ENCODE results near the gene GPRIN3.

Gene GPRIN3

GRCh38 chr4:89263265-89263664, 44.3 kb downstream of the GPRIN3 start:
- Histone ChIP-seq H3K4me2 (ENCODE audit: low read depth, low read length, poor library complexity, severe bottlenecking) (no peak overlapping the region), H3K9ac (ENCODE audit: low read depth, low read length, poor library complexity, severe bottlenecking) (no peak overlapping the region), H3K27me3 (ENCODE audit: insufficient read depth, low read length, poor library complexity, severe bottlenecking) (no peaks in the 10 kb centered on the region), H3K4me3 (ENCODE audit: low read length, poor library complexity, severe bottlenecking) (no peak overlapping the region), H3K9me2 (replicated peaks; ENCODE audit: low read depth, low read length) (no peaks in the 10 kb centered on the region), H3K36me3 (ENCODE audit: insufficient read depth, low read length) (no peaks in the 10 kb centered on the region), H2AFZ (ENCODE audit: low read length) (0 out of 2 replicates have a peak overlapping the region, but pooled peaks have one; percentile 14), H3F3A (ENCODE audit: low read depth) (no peaks in the 10 kb centered on the region), H3K79me2 (ENCODE audit: insufficient read depth, low read length) (no peaks in the 10 kb centered on the region), H4K20me1 (ENCODE audit: insufficient read depth, low read length, poor library complexity, severe bottlenecking) (no peaks in the 10 kb centered on the region), H3K4me1 (ENCODE audit: insufficient read depth, low read length, poor library complexity, severe bottlenecking) (no peaks in the 10 kb centered on the region), H3K9me3 (ENCODE audit: insufficient read depth, low read depth, low read length) (no peaks in the 10 kb centered on the region)
- TF ChIP-seq CTCF (conservative IDR thresholded peaks at IDR 0.05; ENCODE audit: low read length) = no peak
- no peak for TF ChIP-seq EZH2phosphoT487 (IDR thresholded peaks at IDR 0.05; ENCODE audit: borderline replicate concordance)

GRCh38 chr4:89259301-89260028, 48.1 kb downstream of the GPRIN3 start:
- Histone ChIP-seq H3K36me3 (ENCODE audit: insufficient read depth, low read length) (no peaks in the 10 kb centered on the region), H2AFZ (ENCODE audit: low read length) (no peak overlapping the region), H3K4me2 (ENCODE audit: low read depth, low read length, poor library complexity, severe bottlenecking) (no peak overlapping the region), H3K4me1 (ENCODE audit: insufficient read depth, low read length, poor library complexity, severe bottlenecking) (no peaks in the 10 kb centered on the region), H3K9ac (ENCODE audit: low read depth, low read length, poor library complexity, severe bottlenecking) (no peak overlapping the region), H3K9me3 (ENCODE audit: insufficient read depth, low read depth, low read length) (no peaks in the 10 kb centered on the region), H3K4me3 (ENCODE audit: low read length, poor library complexity, severe bottlenecking) (no peak overlapping the region), H3K79me2 (ENCODE audit: insufficient read depth, low read length) (no peaks in the 10 kb centered on the region), H3F3A (ENCODE audit: low read depth) (no peaks in the 10 kb centered on the region), H3K9me2 (replicated peaks; ENCODE audit: low read depth, low read length) (no peaks in the 10 kb centered on the region), H4K20me1 (ENCODE audit: insufficient read depth, low read length, poor library complexity, severe bottlenecking) (no peaks in the 10 kb centered on the region), H3K27me3 (ENCODE audit: insufficient read depth, low read length, poor library complexity, severe bottlenecking) (no peaks in the 10 kb centered on the region)
- TF ChIP-seq EZH2phosphoT487 (IDR thresholded peaks at IDR 0.05; ENCODE audit: borderline replicate concordance) (no peak), CTCF (conservative IDR thresholded peaks at IDR 0.05; ENCODE audit: low read length) (no peak)

GRCh38 chr4:89258506-89258905, 49.1 kb downstream of the GPRIN3 start:
- TF ChIP-seq CTCF (conservative IDR thresholded peaks at IDR 0.05; ENCODE audit: low read length) = no peak
- no peak for TF ChIP-seq EZH2phosphoT487 (IDR thresholded peaks at IDR 0.05; ENCODE audit: borderline replicate concordance)

More at GRCh38 chr4:89258506-89258905, 49.1 kb downstream of the GPRIN3 start:
- Histone ChIP-seq H3K27me3 (ENCODE audit: insufficient read depth, low read length, poor library complexity, severe bottlenecking) (no peaks in the 10 kb centered on the region), H3F3A (ENCODE audit: low read depth) (no peaks in the 10 kb centered on the region), H3K79me2 (ENCODE audit: insufficient read depth, low read length) (no peaks in the 10 kb centered on the region), H3K9me2 (replicated peaks; ENCODE audit: low read depth, low read length) (no peaks in the 10 kb centered on the region), H3K36me3 (ENCODE audit: insufficient read depth, low read length) (no peaks in the 10 kb centered on the region), H3K4me2 (ENCODE audit: low read depth, low read length, poor library complexity, severe bottlenecking) (no peak overlapping the region), H3K9me3 (ENCODE audit: insufficient read depth, low read depth, low read length) (no peaks in the 10 kb centered on the region), H3K4me1 (ENCODE audit: insufficient read depth, low read length, poor library complexity, severe bottlenecking) (no peaks in the 10 kb centered on the region), H2AFZ (ENCODE audit: low read length) (no peak overlapping the region), H3K9ac (ENCODE audit: low read depth, low read length, poor library complexity, severe bottlenecking) (no peak overlapping the region), H4K20me1 (ENCODE audit: insufficient read depth, low read length, poor library complexity, severe bottlenecking) (no peaks in the 10 kb centered on the region), H3K4me3 (ENCODE audit: low read length, poor library complexity, severe bottlenecking) (no peak overlapping the region)

All from Loucy (cell line).